Measurements from ENCODE around the gene KCNE3. TPM values are rescaled to one million over a fixed set of nuclear protein-coding genes. Genes with fewer than 3 reads are reported as not detected.

KCNE3 gene
- total and polyA plus RNA-seq, 2 of the 13 experiments (the other 11 are each of a cell fraction or from before 2014, with no cell fraction given): 0.33 to 2.2 TPM

DNA sequence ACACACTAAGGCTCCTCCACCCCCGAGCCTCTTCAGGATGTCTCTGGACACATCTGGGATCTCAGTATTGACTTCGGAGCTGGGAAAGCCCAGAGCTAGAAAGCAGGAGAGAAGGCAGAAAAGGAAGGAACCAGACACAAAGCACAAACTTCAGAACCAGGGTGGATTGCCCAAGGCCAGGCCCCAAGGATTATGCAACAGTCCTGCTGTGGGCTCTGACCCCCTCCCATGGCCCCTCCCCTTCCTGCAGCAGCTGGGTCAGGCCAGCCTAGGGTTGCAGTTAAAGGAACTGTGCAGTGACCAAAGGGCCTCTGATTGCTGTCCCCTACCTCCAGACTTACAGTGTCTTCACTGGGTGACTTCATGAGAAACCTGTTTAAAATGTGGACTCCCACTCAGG, 5.3 kb downstream of the KCNE3 start (continued):
- TF ChIP-seq ZFP82 (CRISPR knock-in tag; IDR thresholded peaks at IDR 0.05; ENCODE audit: borderline replicate concordance) (no peak), ZNF749 (CRISPR knock-in tag; IDR thresholded peaks at IDR 0.05; ENCODE audit: borderline replicate concordance) (no peak), ZNF850 (CRISPR knock-in tag; conservative IDR thresholded peaks at IDR 0.05) (no peak), ZNF143 (CRISPR knock-in tag; IDR thresholded peaks at IDR 0.05) (no peak), MED13 (CRISPR knock-in tag; IDR thresholded peaks at IDR 0.05) (no peak), ZNF552 (CRISPR knock-in tag; IDR thresholded peaks at IDR 0.05; ENCODE audit: borderline replicate concordance) (no peak), SIX4 (CRISPR knock-in tag; IDR thresholded peaks at IDR 0.05) (no peak), NFYB (CRISPR knock-in tag; IDR thresholded peaks at IDR 0.05) (no peak), CCDC6 (CRISPR knock-in tag; IDR thresholded peaks at IDR 0.05) (no peak), SALL1 (CRISPR knock-in tag; IDR thresholded peaks at IDR 0.05) (peak; percentile 73), PAF1 (CRISPR knock-in tag; IDR thresholded peaks at IDR 0.05) (no peak), KDM3A (CRISPR knock-in tag; IDR thresholded peaks at IDR 0.05; ENCODE audit: low read depth) (0 out of 2 replicates have a peak, but pooled peaks have one; percentile 55), ZNF558 (CRISPR knock-in tag; IDR thresholded peaks at IDR 0.05; ENCODE audit: borderline replicate concordance) (no peak), TBX3 (IDR thresholded peaks at IDR 0.05; ENCODE audit: borderline replicate concordance) (no peak), KDM5A (IDR thresholded peaks at IDR 0.05; ENCODE audit: borderline replicate concordance, low read length) (no peak)
- TF ChIP-seq, protein P1, sequence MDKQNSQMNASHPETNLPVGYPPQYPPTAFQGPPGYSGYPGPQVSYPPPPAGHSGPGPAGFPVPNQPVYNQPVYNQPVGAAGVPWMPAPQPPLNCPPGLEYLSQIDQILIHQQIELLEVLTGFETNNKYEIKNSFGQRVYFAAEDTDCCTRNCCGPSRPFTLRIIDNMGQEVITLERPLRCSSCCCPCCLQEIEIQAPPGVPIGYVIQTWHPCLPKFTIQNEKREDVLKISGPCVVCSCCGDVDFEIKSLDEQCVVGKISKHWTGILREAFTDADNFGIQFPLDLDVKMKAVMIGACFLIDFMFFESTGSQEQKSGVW (CRISPR knock-in tag; IDR thresholded peaks at IDR 0.05; ENCODE audit: borderline replicate concordance): no peak
- TF ChIP-seq, protein P2, sequence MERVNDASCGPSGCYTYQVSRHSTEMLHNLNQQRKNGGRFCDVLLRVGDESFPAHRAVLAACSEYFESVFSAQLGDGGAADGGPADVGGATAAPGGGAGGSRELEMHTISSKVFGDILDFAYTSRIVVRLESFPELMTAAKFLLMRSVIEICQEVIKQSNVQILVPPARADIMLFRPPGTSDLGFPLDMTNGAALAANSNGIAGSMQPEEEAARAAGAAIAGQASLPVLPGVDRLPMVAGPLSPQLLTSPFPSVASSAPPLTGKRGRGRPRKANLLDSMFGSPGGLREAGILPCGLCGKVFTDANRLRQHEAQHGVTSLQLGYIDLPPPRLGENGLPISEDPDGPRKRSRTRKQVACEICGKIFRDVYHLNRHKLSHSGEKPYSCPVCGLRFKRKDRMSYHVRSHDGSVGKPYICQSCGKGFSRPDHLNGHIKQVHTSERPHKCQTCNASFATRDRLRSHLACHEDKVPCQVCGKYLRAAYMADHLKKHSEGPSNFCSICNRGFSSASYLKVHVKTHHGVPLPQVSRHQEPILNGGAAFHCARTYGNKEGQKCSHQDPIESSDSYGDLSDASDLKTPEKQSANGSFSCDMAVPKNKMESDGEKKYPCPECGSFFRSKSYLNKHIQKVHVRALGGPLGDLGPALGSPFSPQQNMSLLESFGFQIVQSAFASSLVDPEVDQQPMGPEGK (CRISPR knock-in tag; IDR thresholded peaks at IDR 0.05): peak; percentile 96
- TF ChIP-seq, protein P3, sequence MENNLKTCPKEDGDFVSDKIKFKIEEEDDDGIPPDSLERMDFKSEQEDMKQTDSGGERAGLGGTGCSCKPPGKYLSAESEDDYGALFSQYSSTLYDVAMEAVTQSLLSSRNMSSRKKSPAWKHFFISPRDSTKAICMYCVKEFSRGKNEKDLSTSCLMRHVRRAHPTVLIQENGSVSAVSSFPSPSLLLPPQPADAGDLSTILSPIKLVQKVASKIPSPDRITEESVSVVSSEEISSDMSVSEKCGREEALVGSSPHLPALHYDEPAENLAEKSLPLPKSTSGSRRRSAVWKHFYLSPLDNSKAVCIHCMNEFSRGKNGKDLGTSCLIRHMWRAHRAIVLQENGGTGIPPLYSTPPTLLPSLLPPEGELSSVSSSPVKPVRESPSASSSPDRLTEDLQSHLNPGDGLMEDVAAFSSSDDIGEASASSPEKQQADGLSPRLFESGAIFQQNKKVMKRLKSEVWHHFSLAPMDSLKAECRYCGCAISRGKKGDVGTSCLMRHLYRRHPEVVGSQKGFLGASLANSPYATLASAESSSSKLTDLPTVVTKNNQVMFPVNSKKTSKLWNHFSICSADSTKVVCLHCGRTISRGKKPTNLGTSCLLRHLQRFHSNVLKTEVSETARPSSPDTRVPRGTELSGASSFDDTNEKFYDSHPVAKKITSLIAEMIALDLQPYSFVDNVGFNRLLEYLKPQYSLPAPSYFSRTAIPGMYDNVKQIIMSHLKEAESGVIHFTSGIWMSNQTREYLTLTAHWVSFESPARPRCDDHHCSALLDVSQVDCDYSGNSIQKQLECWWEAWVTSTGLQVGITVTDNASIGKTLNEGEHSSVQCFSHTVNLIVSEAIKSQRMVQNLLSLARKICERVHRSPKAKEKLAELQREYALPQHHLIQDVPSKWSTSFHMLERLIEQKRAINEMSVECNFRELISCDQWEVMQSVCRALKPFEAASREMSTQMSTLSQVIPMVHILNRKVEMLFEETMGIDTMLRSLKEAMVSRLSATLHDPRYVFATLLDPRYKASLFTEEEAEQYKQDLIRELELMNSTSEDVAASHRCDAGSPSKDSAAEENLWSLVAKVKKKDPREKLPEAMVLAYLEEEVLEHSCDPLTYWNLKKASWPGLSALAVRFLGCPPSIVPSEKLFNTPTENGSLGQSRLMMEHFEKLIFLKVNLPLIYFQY (CRISPR knock-in tag; IDR thresholded peaks at IDR 0.05; ENCODE audit: borderline replicate concordance): peak; percentile 80; the same call in 1 of the 2 replicates
- TF ChIP-seq, protein P4, sequence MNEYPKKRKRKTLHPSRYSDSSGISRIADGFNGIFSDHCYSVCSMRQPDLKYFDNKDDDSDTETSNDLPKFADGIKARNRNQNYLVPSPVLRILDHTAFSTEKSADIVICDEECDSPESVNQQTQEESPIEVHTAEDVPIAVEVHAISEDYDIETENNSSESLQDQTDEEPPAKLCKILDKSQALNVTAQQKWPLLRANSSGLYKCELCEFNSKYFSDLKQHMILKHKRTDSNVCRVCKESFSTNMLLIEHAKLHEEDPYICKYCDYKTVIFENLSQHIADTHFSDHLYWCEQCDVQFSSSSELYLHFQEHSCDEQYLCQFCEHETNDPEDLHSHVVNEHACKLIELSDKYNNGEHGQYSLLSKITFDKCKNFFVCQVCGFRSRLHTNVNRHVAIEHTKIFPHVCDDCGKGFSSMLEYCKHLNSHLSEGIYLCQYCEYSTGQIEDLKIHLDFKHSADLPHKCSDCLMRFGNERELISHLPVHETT (CRISPR knock-in tag; conservative IDR thresholded peaks at IDR 0.05): no peak; the same call in 1 of the 2 replicates
- TF ChIP-seq, protein P5, sequence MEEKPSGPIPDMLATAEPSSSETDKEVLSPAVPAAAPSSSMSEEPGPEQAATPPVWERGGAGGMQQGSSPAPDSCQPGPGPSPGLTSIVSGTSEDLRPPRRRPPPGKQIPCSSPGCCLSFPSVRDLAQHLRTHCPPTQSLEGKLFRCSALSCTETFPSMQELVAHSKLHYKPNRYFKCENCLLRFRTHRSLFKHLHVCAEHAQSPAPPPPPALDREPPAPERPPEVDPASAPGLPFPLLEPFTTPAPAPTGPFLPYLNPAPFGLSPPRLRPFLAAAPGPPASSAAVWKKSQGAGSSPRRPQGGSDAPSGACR (CRISPR knock-in tag; IDR thresholded peaks at IDR 0.05): no peak

All from HepG2 (cell line).